SK-N-MC (cell line): ENCODE data around the gene EEF2K.
"Not testable (repeated sequence)": the region's sequence is repeated elsewhere in the genome, so short reads cannot be mapped to it uniquely, and the experiment has no call there.

Experiments used
- EZH2 ChIP-seq: fragments of 200-600 bp; sonication (generic); IDR thresholded peaks from one replicate; pipeline ENCODE4 v1.6.1; 2017; ENCODE audit warnings: antibody characterized with exemption
- FOXP2 ChIP-seq: optimal IDR thresholded peaks from 2 replicates; pipeline ENCODE3; 2011; ENCODE audit warnings: mild to moderate bottlenecking, moderate library complexity; ENCODE audit not compliant: insufficient read depth; ENCODE audit errors: extremely low read length, control extremely low read depth
- POLR2AphosphoS5 ChIP-seq: IDR thresholded peaks from 2 replicates; pipeline ENCODE4 v1.6.1; 2012; ENCODE audit warnings: mild to moderate bottlenecking, low read depth, low read length, borderline replicate concordance

GRCh38 chr16:22172642-22173041 is 33.4 kb upstream of the EEF2K start:
- not testable (repeated sequence) for TF ChIP-seq POLR2AphosphoS5, EZH2, FOXP2
